GM12878 (cell line): ENCODE data around the gene LMOD3. TPM values are rescaled to one million over a fixed set of nuclear protein-coding genes. Genes with fewer than 3 reads are reported as not detected.

Experiments used
- CBX3 ChIP-seq: fragments of 200-600 bp; sonication (generic); IDR thresholded peaks from 2 replicates; pipeline ENCODE4 v1.6.1; 2016; ENCODE audit warnings: low read depth, borderline replicate concordance
- EZH2 ChIP-seq: IDR thresholded peaks from 2 replicates; pipeline ENCODE4 v1.6.1; 2012; ENCODE audit warnings: low read depth, mild to moderate bottlenecking, control low read depth, inconsistent platforms, low read length, borderline replicate concordance; ENCODE audit not compliant: control insufficient read depth
- IKZF1 ChIP-seq: fragments of 450-650 bp; conservative IDR thresholded peaks from 2 replicates; pipeline ENCODE4 v1.6.1; 2017; ENCODE audit warnings: antibody characterized with exemption, mild to moderate bottlenecking
- RAD21 ChIP-seq: IDR thresholded peaks from 2 replicates; pipeline ENCODE4 v1.6.1; 2011; ENCODE audit warnings: mild to moderate bottlenecking, low read depth, low read length, moderate library complexity; ENCODE audit not compliant: insufficient read depth
- SMAD5 ChIP-seq: IDR thresholded peaks from 2 replicates; pipeline ENCODE4 v1.6.1; 2016; ENCODE audit warnings: antibody characterized with exemption, low read depth
- SMARCA5 ChIP-seq: fragments of 450-650 bp; IDR thresholded peaks from 2 replicates; pipeline ENCODE4 v1.6.1; 2017; ENCODE audit warnings: mild to moderate bottlenecking
- STAT1 ChIP-seq: fragments of 450-650 bp; conservative IDR thresholded peaks from 2 replicates; pipeline ENCODE4 v1.6.1; 2014; ENCODE audit warnings: antibody characterized with exemption, mild to moderate bottlenecking
- SUPT20H ChIP-seq: IDR thresholded peaks from 2 replicates; pipeline ENCODE4 v1.6.1; 2011; ENCODE audit warnings: low read depth, mild to moderate bottlenecking, low read length, moderate library complexity, borderline replicate concordance; ENCODE audit not compliant: control insufficient read depth
- YBX1 ChIP-seq: fragments of 450-650 bp; IDR thresholded peaks from 2 replicates; pipeline ENCODE4 v1.6.1; 2016; ENCODE audit warnings: antibody characterized with exemption
- ZNF274 ChIP-seq: IDR thresholded peaks from one replicate; pipeline ENCODE4 v1.8.0; 2011; ENCODE audit not compliant: insufficient read length, insufficient read depth
- ZNF622 ChIP-seq: fragments of 450-650 bp; IDR thresholded peaks from 2 replicates; pipeline ENCODE4 v1.6.1; 2017; ENCODE audit warnings: mild to moderate bottlenecking, inconsistent platforms
- polyA plus RNA-seq, 11 experiments: library from polyadenylated mRNA; depleted of rRNA in 4 of 11; unstranded in 6 of 11; stranded (reverse) in 5 of 11; fragments of >200 nt; fragmentation: Nextera tagmentation in 4 of 11; fragmentation: Illumina TruSeq in 1 of 11; extraction: Ambion mirVana in 4 of 11; extraction: Trizol in 1 of 11; gene quantifications; 1 replicate in 1 of 11; 2 replicates in 10 of 11; pipeline versions ENCODE4 v1.2.1 to v1.2.3, GENCODE V29; 2011 to 2016; ENCODE audit warnings: inconsistent platforms in 2 of 11, missing spikeins in 2 of 11, low read depth in 1 of 11
- total RNA-seq, 4 experiments: library from RNA; depleted of rRNA in 3 of 4; stranded (reverse); fragments of >200 nt in 3 of 4; fragmentation: Illumina TruSeq in 1 of 4; extraction: Trizol in 1 of 4; gene quantifications; 2 replicates each; pipeline versions ENCODE4 v1.2.1 to v1.2.3, GENCODE V29; 2013 to 2021
- TF ChIP-seq, protein P1 (sequence below): IDR thresholded peaks from 2 replicates; pipeline ENCODE4 v1.6.1; 2012; ENCODE audit warnings: mild to moderate bottlenecking, low read depth, low read length
- TF ChIP-seq, protein P2 (sequence below): fragments of 450-650 bp; IDR thresholded peaks from 2 replicates; pipeline ENCODE4 v1.6.1; 2018; ENCODE audit warnings: mild to moderate bottlenecking, low read depth, moderate library complexity; ENCODE audit not compliant: partially characterized antibody
- TF ChIP-seq, protein P3 (sequence below): IDR thresholded peaks from 2 replicates; pipeline ENCODE4 v1.6.1; 2012; ENCODE audit warnings: low read depth, low read length, improper control_type of control experiment
- TF ChIP-seq, protein P4 (sequence below): fragments of 450-650 bp; conservative IDR thresholded peaks from 2 replicates; pipeline ENCODE4 v1.6.1; 2017; ENCODE audit warnings: mild to moderate bottlenecking, moderate library complexity
- TF ChIP-seq, protein P5 (sequence below): fragments of 450-650 bp; formaldehyde crosslinking; IDR thresholded peaks from 2 replicates; pipeline ENCODE4 v1.5.0; 2022; ENCODE audit warnings: mild to moderate bottlenecking, missing genetic modification characterization

Gene LMOD3
- total and polyA plus RNA-seq, 10 of the 15 experiments (the other 5 are each of a cell fraction or from before 2014, with no cell fraction given), result 0.04 to 0.20 (median 0.09) TPM; not detected in 1

DNA sequence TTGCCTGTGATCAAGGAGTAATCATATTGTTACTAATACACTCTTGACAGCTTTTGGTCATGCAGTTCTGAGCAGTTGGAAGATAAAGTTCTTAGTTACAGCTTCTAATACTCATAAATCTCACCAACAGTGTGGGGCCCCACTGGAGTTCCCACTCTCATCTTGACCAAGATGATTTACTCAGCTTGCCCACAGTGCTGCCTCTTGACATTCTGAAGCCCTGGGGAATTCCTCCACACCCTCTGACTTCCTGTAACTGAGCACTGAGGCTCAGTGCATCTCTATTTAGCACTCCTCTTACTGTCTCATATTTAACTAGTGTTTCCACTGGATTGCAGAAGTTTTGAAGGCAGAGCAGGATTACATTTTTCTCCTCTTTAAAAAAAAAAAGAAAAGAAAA lies 39.6 kb downstream of the LMOD3 start (continued):
- TF ChIP-seq YBX1 (no peak), ZNF274 (no peak), SMAD5 (no peak), CBX3 (no peak), SUPT20H (no peak), IKZF1 (peak; percentile 84), RAD21 (no peak), EZH2 (no peak), SMARCA5 (no peak), STAT1 (no peak), ZNF622 (no peak)
- TF ChIP-seq, protein P1, sequence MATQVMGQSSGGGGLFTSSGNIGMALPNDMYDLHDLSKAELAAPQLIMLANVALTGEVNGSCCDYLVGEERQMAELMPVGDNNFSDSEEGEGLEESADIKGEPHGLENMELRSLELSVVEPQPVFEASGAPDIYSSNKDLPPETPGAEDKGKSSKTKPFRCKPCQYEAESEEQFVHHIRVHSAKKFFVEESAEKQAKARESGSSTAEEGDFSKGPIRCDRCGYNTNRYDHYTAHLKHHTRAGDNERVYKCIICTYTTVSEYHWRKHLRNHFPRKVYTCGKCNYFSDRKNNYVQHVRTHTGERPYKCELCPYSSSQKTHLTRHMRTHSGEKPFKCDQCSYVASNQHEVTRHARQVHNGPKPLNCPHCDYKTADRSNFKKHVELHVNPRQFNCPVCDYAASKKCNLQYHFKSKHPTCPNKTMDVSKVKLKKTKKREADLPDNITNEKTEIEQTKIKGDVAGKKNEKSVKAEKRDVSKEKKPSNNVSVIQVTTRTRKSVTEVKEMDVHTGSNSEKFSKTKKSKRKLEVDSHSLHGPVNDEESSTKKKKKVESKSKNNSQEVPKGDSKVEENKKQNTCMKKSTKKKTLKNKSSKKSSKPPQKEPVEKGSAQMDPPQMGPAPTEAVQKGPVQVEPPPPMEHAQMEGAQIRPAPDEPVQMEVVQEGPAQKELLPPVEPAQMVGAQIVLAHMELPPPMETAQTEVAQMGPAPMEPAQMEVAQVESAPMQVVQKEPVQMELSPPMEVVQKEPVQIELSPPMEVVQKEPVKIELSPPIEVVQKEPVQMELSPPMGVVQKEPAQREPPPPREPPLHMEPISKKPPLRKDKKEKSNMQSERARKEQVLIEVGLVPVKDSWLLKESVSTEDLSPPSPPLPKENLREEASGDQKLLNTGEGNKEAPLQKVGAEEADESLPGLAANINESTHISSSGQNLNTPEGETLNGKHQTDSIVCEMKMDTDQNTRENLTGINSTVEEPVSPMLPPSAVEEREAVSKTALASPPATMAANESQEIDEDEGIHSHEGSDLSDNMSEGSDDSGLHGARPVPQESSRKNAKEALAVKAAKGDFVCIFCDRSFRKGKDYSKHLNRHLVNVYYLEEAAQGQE, result peak; percentile 45; the same call in 1 of the 2 replicates
- TF ChIP-seq, protein P2, sequence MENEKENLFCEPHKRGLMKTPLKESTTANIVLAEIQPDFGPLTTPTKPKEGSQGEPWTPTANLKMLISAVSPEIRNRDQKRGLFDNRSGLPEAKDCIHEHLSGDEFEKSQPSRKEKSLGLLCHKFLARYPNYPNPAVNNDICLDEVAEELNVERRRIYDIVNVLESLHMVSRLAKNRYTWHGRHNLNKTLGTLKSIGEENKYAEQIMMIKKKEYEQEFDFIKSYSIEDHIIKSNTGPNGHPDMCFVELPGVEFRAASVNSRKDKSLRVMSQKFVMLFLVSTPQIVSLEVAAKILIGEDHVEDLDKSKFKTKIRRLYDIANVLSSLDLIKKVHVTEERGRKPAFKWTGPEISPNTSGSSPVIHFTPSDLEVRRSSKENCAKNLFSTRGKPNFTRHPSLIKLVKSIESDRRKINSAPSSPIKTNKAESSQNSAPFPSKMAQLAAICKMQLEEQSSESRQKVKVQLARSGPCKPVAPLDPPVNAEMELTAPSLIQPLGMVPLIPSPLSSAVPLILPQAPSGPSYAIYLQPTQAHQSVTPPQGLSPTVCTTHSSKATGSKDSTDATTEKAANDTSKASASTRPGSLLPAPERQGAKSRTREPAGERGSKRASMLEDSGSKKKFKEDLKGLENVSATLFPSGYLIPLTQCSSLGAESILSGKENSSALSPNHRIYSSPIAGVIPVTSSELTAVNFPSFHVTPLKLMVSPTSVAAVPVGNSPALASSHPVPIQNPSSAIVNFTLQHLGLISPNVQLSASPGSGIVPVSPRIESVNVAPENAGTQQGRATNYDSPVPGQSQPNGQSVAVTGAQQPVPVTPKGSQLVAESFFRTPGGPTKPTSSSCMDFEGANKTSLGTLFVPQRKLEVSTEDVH, result no peak
- TF ChIP-seq, protein P3, sequence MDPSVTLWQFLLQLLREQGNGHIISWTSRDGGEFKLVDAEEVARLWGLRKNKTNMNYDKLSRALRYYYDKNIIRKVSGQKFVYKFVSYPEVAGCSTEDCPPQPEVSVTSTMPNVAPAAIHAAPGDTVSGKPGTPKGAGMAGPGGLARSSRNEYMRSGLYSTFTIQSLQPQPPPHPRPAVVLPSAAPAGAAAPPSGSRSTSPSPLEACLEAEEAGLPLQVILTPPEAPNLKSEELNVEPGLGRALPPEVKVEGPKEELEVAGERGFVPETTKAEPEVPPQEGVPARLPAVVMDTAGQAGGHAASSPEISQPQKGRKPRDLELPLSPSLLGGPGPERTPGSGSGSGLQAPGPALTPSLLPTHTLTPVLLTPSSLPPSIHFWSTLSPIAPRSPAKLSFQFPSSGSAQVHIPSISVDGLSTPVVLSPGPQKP, result no peak; the same call in 1 of the 2 replicates
- TF ChIP-seq, protein P4, sequence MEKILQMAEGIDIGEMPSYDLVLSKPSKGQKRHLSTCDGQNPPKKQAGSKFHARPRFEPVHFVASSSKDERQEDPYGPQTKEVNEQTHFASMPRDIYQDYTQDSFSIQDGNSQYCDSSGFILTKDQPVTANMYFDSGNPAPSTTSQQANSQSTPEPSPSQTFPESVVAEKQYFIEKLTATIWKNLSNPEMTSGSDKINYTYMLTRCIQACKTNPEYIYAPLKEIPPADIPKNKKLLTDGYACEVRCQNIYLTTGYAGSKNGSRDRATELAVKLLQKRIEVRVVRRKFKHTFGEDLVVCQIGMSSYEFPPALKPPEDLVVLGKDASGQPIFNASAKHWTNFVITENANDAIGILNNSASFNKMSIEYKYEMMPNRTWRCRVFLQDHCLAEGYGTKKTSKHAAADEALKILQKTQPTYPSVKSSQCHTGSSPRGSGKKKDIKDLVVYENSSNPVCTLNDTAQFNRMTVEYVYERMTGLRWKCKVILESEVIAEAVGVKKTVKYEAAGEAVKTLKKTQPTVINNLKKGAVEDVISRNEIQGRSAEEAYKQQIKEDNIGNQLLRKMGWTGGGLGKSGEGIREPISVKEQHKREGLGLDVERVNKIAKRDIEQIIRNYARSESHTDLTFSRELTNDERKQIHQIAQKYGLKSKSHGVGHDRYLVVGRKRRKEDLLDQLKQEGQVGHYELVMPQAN, result no peak
- TF ChIP-seq, protein P5, sequence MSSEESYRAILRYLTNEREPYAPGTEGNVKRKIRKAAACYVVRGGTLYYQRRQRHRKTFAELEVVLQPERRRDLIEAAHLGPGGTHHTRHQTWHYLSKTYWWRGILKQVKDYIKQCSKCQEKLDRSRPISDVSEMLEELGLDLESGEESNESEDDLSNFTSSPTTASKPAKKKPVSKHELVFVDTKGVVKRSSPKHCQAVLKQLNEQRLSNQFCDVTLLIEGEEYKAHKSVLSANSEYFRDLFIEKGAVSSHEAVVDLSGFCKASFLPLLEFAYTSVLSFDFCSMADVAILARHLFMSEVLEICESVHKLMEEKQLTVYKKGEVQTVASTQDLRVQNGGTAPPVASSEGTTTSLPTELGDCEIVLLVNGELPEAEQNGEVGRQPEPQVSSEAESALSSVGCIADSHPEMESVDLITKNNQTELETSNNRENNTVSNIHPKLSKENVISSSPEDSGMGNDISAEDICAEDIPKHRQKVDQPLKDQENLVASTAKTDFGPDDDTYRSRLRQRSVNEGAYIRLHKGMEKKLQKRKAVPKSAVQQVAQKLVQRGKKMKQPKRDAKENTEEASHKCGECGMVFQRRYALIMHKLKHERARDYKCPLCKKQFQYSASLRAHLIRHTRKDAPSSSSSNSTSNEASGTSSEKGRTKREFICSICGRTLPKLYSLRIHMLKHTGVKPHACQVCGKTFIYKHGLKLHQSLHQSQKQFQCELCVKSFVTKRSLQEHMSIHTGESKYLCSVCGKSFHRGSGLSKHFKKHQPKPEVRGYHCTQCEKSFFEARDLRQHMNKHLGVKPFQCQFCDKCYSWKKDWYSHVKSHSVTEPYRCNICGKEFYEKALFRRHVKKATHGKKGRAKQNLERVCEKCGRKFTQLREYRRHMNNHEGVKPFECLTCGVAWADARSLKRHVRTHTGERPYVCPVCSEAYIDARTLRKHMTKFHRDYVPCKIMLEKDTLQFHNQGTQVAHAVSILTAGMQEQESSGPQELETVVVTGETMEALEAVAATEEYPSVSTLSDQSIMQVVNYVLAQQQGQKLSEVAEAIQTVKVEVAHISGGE (CRISPR knock-in tag), result no peak
